Upper lobe of left lung (tissue), 4 donors: ENCODE data around the gene MCTP1.
"Not testable (repeated sequence)": the region's sequence is repeated elsewhere in the genome, so short reads cannot be mapped to it uniquely, and the experiment has no call there.

Source experiments
- CTCF ChIP-seq, 6 experiments: fragments of 450-650 bp in 4 of 6; fragments of 200-600 bp in 2 of 6; sonication (generic) in 2 of 6; IDR thresholded peaks; one replicate each; pipeline ENCODE4 v1.5.1; 2016 to 2019; ENCODE audit warnings: antibody characterized with exemption in 6 of 6
- POLR2A ChIP-seq, 4 donors: fragments of 450-650 bp; IDR thresholded peaks; one replicate each; pipeline ENCODE4 v1.5.1; 2016 to 2017; ENCODE audit warnings: antibody characterized with exemption in 4 of 4, mild to moderate bottlenecking in 2 of 4

GRCh38 chr5:94845696-94846095 lies 439.2 kb downstream of the MCTP1 start:
- TF ChIP-seq CTCF, POLR2A (IDR thresholded peaks at IDR 0.05): not testable (repeated sequence)
